HepG2 (cell line): ENCODE data around the gene FMNL2. TPM values are rescaled to one million over a fixed set of nuclear protein-coding genes. Genes with fewer than 3 reads are reported as not detected.

Experiments used
- ATAC-seq: fragments of 200-7000 bp; cut with Tn5 transposase; 3 replicates; pipeline ENCODE4 v1.9.1; 2020; ENCODE audit warnings: mild to moderate bottlenecking, moderate library complexity
- BruUV-seq: library from RNA; stranded (reverse); fragments of 400-500 nt; replicated peaks from 2 replicates; lab custom pipeline; 2021; lab: Mats Ljungman, UMichigan
- CTCF ChIA-PET: fragments of 300-600 bp; formaldehyde crosslinking; extraction: SDS; loops from one replicate; lab custom pipeline; 2021; ENCODE audit warnings: low total read pairs, inconsistent platforms, low intra/inter-chr PET ratio; lab: Yijun Ruan, JAX
- POLR2A ChIA-PET: fragments of 350-600 bp; sonication (Branson Sonifier 250); formaldehyde crosslinking; loops from one replicate; lab custom pipeline; 2020; ENCODE audit warnings: antibody characterized with exemption, inconsistent platforms; lab: Yijun Ruan, JAX
- DNase-seq: peaks from one replicate; pipeline ENCODE4 v3.0.0-alpha.2; 2015; ENCODE audit warnings: low spot score
- FAIRE-seq: peaks from 3 replicates; lab custom pipeline; 2011; peaks lifted over from hg19 to GRCh38; lab: Jason Lieb, UNC
- H2AFZ ChIP-seq: one replicate; pipeline ENCODE4 v1.6.1; 2011; ENCODE audit warnings: low read length, inconsistent platforms
- H3K27ac ChIP-seq: fragments of 300-600 bp; 3 replicates; pipeline ENCODE4 v1.8.0; 2011; ENCODE audit warnings: mixed run types, mild to moderate bottlenecking, mixed read lengths, low read length, inconsistent platforms; ENCODE audit not compliant: insufficient read depth; ENCODE audit errors: extremely low read length
- H3K27me3 ChIP-seq, 2 experiments: fragments of 200-600 bp in 1 of 2; 2 replicates in 1 of 2; 3 replicates in 1 of 2; pipeline versions ENCODE4 v1.6.0 to v1.8.0; 2011; ENCODE audit warnings: low read length in 2 of 2, mild to moderate bottlenecking in 2 of 2, moderate library complexity in 2 of 2, inconsistent platforms in 1 of 2; ENCODE audit not compliant: insufficient read depth in 2 of 2, control insufficient read depth in 1 of 2
- H3K36me3 ChIP-seq, 2 experiments: fragments of 200-600 bp in 1 of 2; replicated peaks in 1 of 2; 2 replicates in 1 of 2; 3 replicates in 1 of 2; pipeline versions ENCODE4 v1.5.1 to v1.8.0; 2011; ENCODE audit warnings: low read length in 2 of 2, inconsistent platforms in 1 of 2; ENCODE audit not compliant: insufficient read depth in 2 of 2, control insufficient read depth in 1 of 2
- H3K4me1 ChIP-seq: 2 replicates; pipeline ENCODE4 v1.5.1; 2012; ENCODE audit warnings: low read length, inconsistent platforms; ENCODE audit not compliant: insufficient read depth
- H3K4me2 ChIP-seq: 2 replicates; pipeline ENCODE4 v1.6.0; 2011; ENCODE audit warnings: low read depth, low read length, inconsistent platforms
- H3K4me3 ChIP-seq, 3 experiments: fragments of 200-600 bp in 1 of 3; sonication (generic), shearing (Covaris generic) in 1 of 3; replicated peaks in 1 of 3; 2 replicates each; pipeline ENCODE4 v1.5.1; 2011 to 2016; ENCODE audit warnings: low read length in 3 of 3, inconsistent platforms in 2 of 3, low read depth in 2 of 3, mild to moderate bottlenecking in 2 of 3, control low read depth in 1 of 3, mixed read lengths in 1 of 3; ENCODE audit not compliant: insufficient read depth in 1 of 3
- H3K79me2 ChIP-seq: one replicate; pipeline ENCODE4 v1.6.1; 2011; ENCODE audit warnings: low read length, inconsistent platforms; ENCODE audit not compliant: insufficient read depth
- H3K9ac ChIP-seq: 2 replicates; pipeline ENCODE4 v1.6.0; 2011; ENCODE audit warnings: mild to moderate bottlenecking, low read depth, low read length, inconsistent platforms; ENCODE audit not compliant: insufficient read depth
- H3K9me3 ChIP-seq: 2 replicates; pipeline ENCODE4 v1.5.1; 2012; ENCODE audit warnings: mild to moderate bottlenecking, low read length
- H4K20me1 ChIP-seq: 2 replicates; pipeline ENCODE4 v1.6.0; 2011; ENCODE audit warnings: inconsistent platforms, mild to moderate bottlenecking, low read length, moderate library complexity; ENCODE audit not compliant: insufficient read depth
- ATF5 ChIP-seq: sonication (generic); formaldehyde crosslinking; IDR thresholded peaks from 2 replicates; pipeline ENCODE4 v1.4.0; 2020; ENCODE audit warnings: mild to moderate bottlenecking, low read depth, missing genetic modification reagents
- CHD2 ChIP-seq: IDR thresholded peaks from 2 replicates; pipeline ENCODE4 v1.6.1; 2011; ENCODE audit warnings: low read depth, low read length, improper control_type of control experiment
- EHMT2 ChIP-seq: fragments of 200-600 bp; sonication (generic); IDR thresholded peaks from 2 replicates; pipeline ENCODE4 v1.7.0; 2017; ENCODE audit warnings: antibody characterized with exemption, low read depth, low read length, borderline replicate concordance
- GTF2F1 ChIP-seq: fragments of 150-350 bp; IDR thresholded peaks from 2 replicates; pipeline ENCODE4 v1.6.1; 2014; ENCODE audit warnings: low read length
- HNF1B ChIP-seq: sonication (generic); formaldehyde crosslinking; IDR thresholded peaks from 2 replicates; pipeline ENCODE4 v1.5.1; 2020; ENCODE audit warnings: mild to moderate bottlenecking, moderate library complexity, missing genetic modification reagents
- KDM4B ChIP-seq: sonication (generic); formaldehyde crosslinking; IDR thresholded peaks from 2 replicates; pipeline ENCODE4 v1.4.0; 2020; ENCODE audit warnings: missing genetic modification reagents
- STAG1 ChIP-seq: sonication (generic); formaldehyde crosslinking; IDR thresholded peaks from 2 replicates; pipeline ENCODE4 v1.4.0; 2020; ENCODE audit warnings: missing genetic modification reagents
- TBL1XR1 ChIP-seq: fragments of 150-350 bp; IDR thresholded peaks from 2 replicates; pipeline ENCODE4 v1.6.1; 2014; ENCODE audit warnings: borderline replicate concordance, low read length; ENCODE audit not compliant: partially characterized antibody
- TFAP4 ChIP-seq: sonication (generic); IDR thresholded peaks from 2 replicates; pipeline ENCODE4 v1.6.1; 2016; ENCODE audit warnings: low read depth, borderline replicate concordance
- ZBTB34 ChIP-seq: sonication (generic); formaldehyde crosslinking; IDR thresholded peaks from 2 replicates; pipeline ENCODE4 v1.8.0; 2022; ENCODE audit warnings: mild to moderate bottlenecking, missing genetic modification reagents
- ZFP36 ChIP-seq: fragments of 150-350 bp; IDR thresholded peaks from 2 replicates; pipeline ENCODE4 v1.6.1; 2018; ENCODE audit warnings: borderline replicate concordance, low read length, low read depth; ENCODE audit not compliant: partially characterized antibody
- ZFP36L1 ChIP-seq: sonication (generic); formaldehyde crosslinking; IDR thresholded peaks from 2 replicates; pipeline ENCODE4 v1.8.0; 2022; ENCODE audit warnings: mild to moderate bottlenecking, missing genetic modification reagents, moderate library complexity
- ZNF207 ChIP-seq: fragments of 450-650 bp; IDR thresholded peaks from 2 replicates; pipeline ENCODE4 v1.6.1; 2016; ENCODE audit warnings: antibody characterized with exemption, borderline replicate concordance
- ZNF253 ChIP-seq: sonication (generic); formaldehyde crosslinking; IDR thresholded peaks from 2 replicates; pipeline ENCODE4 v1.8.0; 2022; ENCODE audit warnings: mild to moderate bottlenecking, missing genetic modification reagents, borderline replicate concordance
- ZNF343 ChIP-seq: sonication (generic); formaldehyde crosslinking; IDR thresholded peaks from 2 replicates; pipeline ENCODE4 v1.4.0; 2020; ENCODE audit warnings: mild to moderate bottlenecking, missing genetic modification reagents
- ZNF567 ChIP-seq: sonication (generic); formaldehyde crosslinking; IDR thresholded peaks from 2 replicates; pipeline ENCODE4 v1.8.1; 2023; ENCODE audit warnings: mild to moderate bottlenecking, missing genetic modification reagents, borderline replicate concordance
- ZNF615 ChIP-seq: sonication (generic); formaldehyde crosslinking; IDR thresholded peaks from 2 replicates; pipeline ENCODE4 v1.5.0; 2020; ENCODE audit warnings: mild to moderate bottlenecking, missing genetic modification reagents, borderline replicate concordance
- ZNF800 ChIP-seq: sonication (generic); formaldehyde crosslinking; IDR thresholded peaks from 2 replicates; pipeline ENCODE4 v1.4.0; 2020; ENCODE audit warnings: missing genetic modification reagents
- WGBS: methylation state at CpG from one replicate; pipeline ENCODE4 v1.1.6; 2017; ENCODE audit warnings: low lambda C conversion rate; 5-methylcytosine and 5-hydroxymethylcytosine counted together
- in situ Hi-C: cut with HindIII; loops from 2 replicates; pipeline ENCODE4 v1.10.0; 2017; ENCODE audit warnings: low pct_unique_long_range_greater_than_20kb; ENCODE audit not compliant: extremely low pct_ligation_motif_present
- intact Hi-C: fragments of 100-400 bp; cut with micrococcal nuclease; formaldehyde crosslinking; loops from one replicate; pipeline ENCODE4 v1.10.0; 2022; ENCODE audit not compliant: unreplicated experiment
- polyA plus RNA-seq, 8 experiments: library from polyadenylated mRNA; depleted of rRNA in 3 of 8; stranded (reverse) in 7 of 8; unstranded in 1 of 8; fragments of >200 nt; fragmentation: Illumina TruSeq in 4 of 8; extraction: Trizol in 4 of 8; gene quantifications; 2 replicates each; pipeline versions ENCODE4 v1.2.1 to v1.2.3, GENCODE V29; 2011 to 2016; ENCODE audit warnings: low read depth in 4 of 8, missing spikeins in 1 of 8, mixed read lengths in 1 of 8; ENCODE audit not compliant: insufficient read depth in 1 of 8
- total RNA-seq, 5 experiments: library from RNA; depleted of rRNA; stranded (reverse); fragments of >200 nt; fragmentation: Illumina TruSeq; extraction: Trizol; gene quantifications; 2 replicates each; pipeline ENCODE4 v1.2.3, GENCODE V29; 2016; ENCODE audit warnings: low read depth in 1 of 5

Gene FMNL2
- total and polyA plus RNA-seq, 2 of the 13 experiments (the other 11 are each of a cell fraction or from before 2014, with no cell fraction given): 66.5 to 67.7 TPM

- no peak for TF ChIP-seq ZFP36
Measured at GRCh38 chr2:152292991-152293390, 42.0 kb upstream of the FMNL2 start (continued).

GRCh38 chr2:152297715-152298114, 37.3 kb upstream of the FMNL2 start:
- Histone ChIP-seq H3K9me3 (no peaks in the 10 kb centered on the region), H3K36me3 (no peaks in the 10 kb centered on the region), H3K4me3 (no peak overlapping the region), H3K27me3 (peaks cover 0 to 17% of the 10 kb centered on the region in 2 experiments; a peak in 2 of 5 replicates), H3K9ac (no peak overlapping the region), H3K4me2 (no peak overlapping the region), H2AFZ (no peak overlapping the region), H4K20me1 (no peaks in the 10 kb centered on the region), H3K4me1 (no peaks in the 10 kb centered on the region), H3K79me2 (no peaks in the 10 kb centered on the region), H3K27ac (no peak overlapping the region)
- WGBS: 53% methylated on average over 2 of the region's 2 CpGs
- ATAC-seq (no peak), DNase-seq (no peak), FAIRE-seq (no peak)
- in situ Hi-C loops (no loop called here), intact Hi-C loops (no loop called here)
- POLR2A ChIA-PET: no interaction called here
- BruUV-seq: no TSS peak
- CTCF ChIA-PET: no interaction called here
- no peak for TF ChIP-seq ZNF207
- TF ChIP-seq HNF1B (CRISPR knock-in tag): no peak
- TF ChIP-seq ZBTB34 (CRISPR knock-in tag): no peak
- TF ChIP-seq ZNF253 (CRISPR knock-in tag): no peak
- no peak for TF ChIP-seq EHMT2
- TF ChIP-seq ZNF567 (CRISPR knock-in tag): no peak
- no peak for TF ChIP-seq ZNF800 (CRISPR knock-in tag)
- TF ChIP-seq TBL1XR1: no peak
- TF ChIP-seq STAG1: no peak
- TF ChIP-seq ZFP36L1 (CRISPR knock-in tag): no peak
- no peak for TF ChIP-seq CHD2
- no peak for TF ChIP-seq ZNF343
- TF ChIP-seq ZNF615: no peak
- TF ChIP-seq KDM4B (CRISPR knock-in tag): no peak
- no peak for TF ChIP-seq GTF2F1
- TF ChIP-seq TFAP4: no peak
- TF ChIP-seq ATF5 (CRISPR knock-in tag): no peak
